HG02798 (cell line): ENCODE measurements around the gene ARHGAP23.
"Not testable (repeated sequence)": the region's sequence is repeated elsewhere in the genome, so short reads cannot be mapped to it uniquely, and the experiment has no call there.

Source experiments
- ATAC-seq: cut with Tn5 transposase; IDR thresholded peaks from one replicate; pipeline ENCODE4 v1.9.1; 2021; ENCODE audit warnings: mild to moderate bottlenecking; ENCODE audit not compliant: unreplicated experiment, poor library complexity

Gene ARHGAP23

DNA sequence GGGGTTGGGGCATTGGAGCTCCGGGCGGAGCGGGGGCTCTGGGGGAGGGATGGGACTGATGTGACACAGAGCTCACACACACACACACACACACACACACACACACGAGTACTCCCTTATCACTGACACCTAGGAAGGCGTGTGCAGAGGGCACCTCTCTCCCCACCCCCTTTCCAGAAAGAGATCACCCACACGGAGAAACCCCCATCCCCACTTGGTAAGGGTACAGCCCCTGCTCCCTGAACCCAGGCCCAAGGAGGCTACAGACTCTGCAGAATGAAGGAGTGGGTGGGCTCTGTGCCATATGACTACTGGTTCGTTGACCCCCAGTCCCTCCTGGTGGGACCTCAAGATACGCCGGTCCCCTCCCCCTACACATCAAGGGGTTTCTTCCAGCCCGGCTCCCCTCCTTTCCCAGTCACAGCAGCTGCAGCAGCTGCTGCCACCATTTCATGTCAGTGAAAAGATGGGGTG is 8.7 kb upstream of the ARHGAP23 start:
- ATAC-seq: no peak

DNA sequence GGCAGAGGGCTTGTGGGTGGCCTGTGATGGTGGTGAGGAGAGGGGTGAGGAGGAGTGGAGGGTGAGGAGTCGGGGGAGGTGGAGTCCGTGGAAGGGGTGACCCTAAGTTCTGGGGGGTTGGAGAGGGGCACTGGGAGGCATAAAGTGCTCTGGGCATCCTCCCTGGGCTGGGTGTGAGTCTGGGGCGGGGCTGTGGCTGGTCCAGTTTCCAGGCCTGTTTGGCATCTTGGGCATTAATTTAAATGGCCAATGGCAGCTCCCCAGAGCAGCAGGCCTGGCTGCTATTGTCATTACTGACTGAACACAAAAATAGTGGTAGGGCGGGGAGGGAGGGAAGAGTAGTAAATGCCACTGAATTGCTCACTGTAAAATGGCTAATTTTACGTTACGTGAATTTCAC is 7.7 kb upstream of the ARHGAP23 start:
- ATAC-seq: no peak

DNA sequence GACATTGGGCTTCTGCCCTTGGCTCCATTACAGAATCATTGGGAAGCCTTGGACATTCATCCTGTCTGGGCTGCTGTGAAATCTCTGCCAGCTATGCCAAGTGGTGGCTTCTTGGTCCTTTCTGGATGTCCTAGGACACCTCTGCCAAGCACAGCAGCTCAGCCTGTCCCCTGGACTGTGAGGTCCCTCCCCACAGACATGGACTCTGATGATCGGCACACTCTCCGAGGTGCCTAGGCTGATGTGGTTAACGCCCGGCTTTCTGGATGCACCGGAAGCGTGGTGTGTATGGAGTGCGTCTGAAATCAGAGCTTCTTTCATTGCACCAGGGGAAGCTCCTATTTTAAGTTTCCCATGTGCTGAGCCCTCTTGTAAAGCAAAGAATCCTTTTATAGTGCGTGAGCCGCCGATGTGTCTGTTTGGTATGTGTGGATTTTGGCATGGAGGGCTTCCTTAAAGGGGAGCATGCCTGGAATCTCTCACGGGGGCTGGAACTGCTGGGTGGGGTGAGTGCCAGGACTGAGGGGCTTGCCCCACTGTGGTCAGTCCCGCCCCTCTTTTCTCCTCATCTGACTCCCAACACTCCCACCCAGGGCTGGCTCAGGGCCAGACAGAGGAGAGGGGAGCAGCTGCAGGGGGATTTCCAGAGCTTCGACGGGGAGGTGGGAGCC is 7.0 kb upstream of the ARHGAP23 start:
- no peak for ATAC-seq

DNA sequence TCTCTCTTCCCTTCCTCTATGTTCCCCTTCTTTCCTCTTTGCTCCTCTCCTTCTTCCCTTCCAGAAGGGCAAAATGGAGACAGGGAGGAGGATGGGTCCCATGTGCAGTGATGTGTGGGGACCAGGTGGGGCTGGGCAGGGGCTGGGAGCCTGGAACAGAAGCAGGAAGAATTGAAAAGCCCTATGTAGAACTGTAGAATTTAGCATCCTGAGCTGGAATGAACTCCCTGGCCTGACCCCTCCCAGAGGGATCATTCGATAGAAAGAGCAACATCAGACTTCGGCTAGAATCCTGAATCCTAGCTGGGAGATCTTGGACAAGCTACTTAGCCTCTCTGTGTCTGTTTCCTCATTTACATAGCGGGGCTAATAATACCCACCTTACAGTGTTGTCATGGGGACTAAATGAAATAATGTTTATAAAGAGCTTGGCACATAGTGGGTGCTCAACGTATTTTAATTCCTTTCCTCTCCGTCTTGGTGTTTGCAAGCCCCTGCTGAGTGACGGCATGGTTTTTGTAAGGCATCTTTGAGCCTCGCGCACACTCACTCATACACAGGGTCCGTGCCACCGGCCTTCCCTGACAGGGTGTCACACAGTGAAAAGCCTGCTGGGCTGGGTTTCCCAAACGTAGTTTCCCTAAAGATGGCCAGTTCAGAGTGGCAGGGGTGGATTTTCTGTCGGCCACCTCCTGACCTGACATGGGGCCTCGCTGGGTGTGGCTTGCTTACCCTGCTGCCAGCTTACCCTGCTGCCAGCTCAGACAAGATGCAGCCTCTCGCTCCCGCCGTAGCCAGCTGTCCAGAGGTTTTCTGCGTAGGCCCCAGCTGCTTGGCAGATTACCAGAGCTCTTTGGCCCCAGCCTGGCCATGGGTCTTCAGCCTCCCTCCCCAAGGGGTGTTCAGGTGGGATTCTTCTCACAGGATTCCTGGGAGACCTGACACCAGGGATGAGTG is 6.1 kb upstream of the ARHGAP23 start:
- ATAC-seq: no peak

DNA sequence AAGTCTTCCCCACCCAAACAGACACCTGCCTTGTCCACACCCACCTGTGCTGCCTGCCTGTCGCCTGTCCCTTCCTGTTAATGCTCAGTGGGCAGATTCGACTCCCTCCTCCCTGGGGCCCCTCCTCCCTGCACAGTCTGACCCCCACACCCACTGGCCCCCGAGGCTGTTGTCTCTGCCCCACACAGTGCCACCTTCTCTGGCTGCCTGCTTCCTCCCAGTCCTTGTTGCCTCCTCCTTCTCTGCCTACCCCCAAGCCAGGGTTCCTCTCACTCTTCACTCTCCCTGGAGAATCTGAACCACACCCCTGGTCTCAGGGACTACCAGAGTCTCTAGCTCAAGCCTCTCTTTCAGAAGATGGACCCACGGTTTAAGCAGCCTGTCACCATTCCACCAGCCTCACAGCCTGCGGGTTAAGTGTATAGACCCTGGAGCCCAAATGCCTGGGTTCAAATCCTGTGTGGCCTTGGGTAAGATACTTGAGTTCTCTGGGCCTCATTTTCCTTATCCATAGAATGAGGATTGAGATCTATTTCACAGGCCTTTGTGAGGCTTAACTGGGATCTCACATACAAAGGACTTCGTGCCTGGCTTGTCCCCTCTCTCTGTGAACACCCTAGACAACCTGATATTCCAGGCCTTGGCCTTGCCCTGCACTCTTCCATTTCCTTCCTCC is 3.8 kb upstream of the ARHGAP23 start:
- ATAC-seq: no peak

DNA sequence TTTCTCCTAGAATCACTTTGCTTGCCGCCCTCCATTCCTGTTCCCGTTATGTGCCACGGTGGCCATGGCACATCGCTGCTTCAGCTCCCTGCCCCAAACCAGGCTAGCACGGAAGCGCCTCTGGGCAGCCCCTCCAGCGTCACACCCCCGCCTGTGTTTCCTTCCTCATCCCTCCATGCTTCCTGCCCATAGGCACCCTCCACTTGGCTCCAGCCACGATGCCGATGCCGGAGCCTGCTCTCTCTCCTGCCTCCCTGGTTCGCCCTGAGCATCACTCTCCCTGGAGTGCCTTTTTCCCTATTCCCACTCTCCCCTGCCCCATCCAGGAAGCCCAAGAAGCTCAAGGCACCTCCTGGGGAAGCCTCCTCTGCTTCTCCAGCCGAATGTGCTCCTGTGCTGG is 3.2 kb upstream of the ARHGAP23 start:
- no peak for ATAC-seq

DNA sequence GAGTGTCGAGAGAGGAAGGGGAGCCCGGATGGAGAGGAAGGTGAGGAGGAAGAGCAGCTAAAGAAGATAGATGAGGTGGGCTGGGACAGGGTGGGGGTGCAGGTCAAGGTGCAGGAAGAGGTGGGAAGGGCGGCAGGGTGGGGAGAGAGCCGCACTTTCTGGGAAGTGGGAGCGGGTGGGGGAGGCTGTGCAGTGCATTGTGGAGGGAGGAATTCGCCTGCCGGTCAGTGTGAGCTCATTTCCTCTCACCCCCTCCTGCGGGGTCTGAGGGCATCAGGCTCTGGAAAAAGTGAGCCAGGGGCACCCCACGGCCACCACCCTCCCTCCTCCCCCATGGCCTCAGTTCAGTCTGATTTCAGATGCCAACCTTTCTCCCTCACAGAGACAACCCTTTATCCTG is 2.5 kb upstream of the ARHGAP23 start:
- no peak for ATAC-seq

DNA sequence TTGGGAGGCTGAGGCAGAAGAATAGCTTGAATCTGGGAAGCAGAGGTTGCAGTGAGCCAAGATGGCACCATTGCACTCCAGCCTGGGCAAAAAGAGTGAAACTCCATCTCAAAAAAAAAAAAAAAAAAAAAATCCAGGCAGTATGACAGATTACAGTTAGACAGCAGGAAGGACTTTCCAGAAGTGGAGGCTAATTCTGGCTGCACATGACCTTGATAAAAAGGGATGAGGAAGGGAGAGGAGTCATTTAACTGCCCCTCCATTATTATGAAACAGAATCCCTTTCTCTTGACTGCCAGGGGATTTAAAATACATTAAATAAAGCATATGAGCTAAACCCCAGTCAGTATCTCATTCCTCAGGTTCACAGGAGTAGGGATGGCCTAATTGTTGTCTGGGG is 1.8 kb upstream of the ARHGAP23 start:
- ATAC-seq: no peak

DNA sequence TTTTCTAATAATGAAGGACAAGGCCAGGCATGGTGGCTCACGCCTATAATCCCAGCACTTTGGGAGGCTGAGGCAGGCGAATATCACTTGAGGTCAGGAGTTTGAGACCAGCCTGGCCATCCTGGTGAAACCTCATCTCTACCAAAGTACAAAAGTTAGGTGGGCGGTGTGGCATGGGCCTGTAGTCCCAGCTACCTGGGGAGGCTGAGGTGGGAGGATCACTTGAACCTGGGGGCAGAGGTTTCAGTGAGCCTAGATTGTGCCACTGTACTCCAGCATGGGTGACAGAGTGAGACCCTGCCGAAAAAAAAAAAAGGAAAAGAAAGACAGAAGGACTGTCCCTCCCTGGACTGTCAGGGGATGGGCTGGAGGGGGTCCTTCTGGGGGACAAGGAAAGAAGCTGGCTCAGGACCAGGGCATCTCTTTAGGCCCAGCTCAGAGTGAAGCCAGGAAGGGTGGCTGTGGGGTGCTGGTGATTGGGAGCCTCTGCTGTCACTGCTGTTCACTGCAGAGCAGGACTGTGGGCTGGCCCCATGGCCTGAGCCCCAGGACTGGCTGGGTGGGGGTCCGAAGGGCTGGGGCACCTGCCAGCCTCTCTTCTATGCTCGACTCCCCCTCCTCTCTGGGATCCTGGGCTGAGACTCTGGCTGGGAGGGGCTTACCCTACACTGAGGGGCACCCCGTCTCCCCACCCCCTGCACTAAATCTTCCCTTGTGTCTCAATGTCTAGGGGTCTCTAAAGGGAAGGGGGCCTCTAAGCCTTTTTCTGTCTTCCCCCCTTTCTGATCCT is 909 bp upstream of the ARHGAP23 start:
- ATAC-seq: no peak

DNA sequence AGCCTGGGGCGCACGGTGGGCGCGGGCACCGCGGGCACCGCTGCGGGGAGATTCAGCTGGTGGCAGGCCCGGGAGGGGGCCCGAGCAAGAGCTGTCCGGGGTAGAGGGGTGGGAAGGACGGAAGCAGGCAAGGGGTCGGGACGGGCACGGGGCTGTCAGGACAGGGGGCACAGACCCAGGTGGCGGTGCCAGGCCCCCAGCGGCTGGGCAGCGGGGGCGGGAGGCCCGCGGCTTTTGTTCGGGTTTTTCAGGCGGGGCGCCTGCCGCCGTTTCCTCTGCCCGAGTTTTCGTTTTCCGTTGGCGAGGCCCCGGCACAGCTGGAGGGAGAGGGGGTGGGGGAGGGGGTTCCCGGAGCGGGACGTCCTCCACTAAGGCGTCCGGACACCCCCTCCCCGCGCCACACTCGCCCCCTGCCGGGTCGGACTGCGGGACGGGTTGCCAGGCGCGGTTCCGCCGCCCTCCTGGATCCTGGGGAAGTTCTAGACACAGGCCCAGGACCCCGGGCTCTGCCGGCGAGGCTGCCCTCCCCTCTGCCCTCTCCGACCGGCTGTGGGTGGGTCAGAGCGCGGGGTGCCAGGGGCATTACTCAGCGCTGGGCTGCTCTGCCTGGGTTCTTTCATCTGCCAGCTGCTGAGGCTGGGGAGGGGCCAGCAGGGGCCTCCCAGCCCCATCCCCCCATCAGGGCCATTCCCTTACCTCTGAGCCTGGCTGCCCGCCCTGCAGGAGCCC is 543 bp downstream of the ARHGAP23 start:
- peak; percentile 25 for ATAC-seq

DNA sequence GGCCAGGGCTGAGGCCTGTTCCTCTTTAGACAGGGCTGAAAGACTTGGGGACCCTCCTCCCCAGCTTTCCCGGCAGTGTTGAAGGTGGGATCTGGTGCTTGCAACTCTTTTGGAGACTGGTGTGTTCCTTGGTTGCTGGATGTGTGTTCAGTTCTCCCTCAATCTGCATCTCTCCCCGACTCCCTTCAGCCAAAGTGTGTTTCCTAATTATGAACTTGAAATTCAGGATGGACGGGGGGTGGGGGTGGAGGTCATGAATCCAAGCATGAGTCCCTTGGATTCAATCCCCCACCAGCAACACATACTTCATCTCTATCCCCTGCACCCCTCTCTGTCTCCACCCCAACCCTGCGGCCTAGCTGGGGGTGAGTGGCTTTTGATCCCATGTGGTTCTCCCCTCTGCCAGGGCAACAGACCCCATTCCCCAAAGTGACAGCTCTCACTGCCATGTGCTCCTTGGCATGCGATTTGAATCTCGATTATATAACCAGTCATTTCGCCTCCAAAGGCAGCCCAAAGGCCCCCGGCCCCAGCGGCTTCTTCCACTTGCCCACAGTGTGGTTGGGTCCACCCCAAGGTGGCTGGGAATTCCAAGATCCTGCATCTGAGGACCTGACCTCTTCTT is 1.3 kb downstream of the ARHGAP23 start:
- ATAC-seq: no peak

DNA sequence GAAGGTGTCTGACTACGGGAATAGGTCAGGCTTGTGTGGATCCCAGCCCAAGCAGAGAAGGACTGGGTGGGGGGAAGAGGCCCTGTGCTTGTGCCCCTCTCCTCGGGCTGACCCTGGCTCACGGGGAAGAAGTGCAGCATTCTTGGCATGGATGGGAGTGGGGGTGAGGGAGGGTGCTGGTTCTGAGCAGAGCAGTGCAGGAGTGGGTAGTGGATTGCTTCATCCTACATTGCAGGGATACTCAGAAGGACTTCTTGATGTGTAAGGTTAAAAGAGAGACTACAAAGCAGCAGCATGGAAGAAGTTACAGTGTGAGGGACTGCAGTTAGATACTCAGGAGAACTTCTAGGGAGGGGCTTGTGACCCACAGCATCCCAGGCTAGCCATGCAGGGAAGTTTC is 2.1 kb downstream of the ARHGAP23 start:
- ATAC-seq: no peak

DNA sequence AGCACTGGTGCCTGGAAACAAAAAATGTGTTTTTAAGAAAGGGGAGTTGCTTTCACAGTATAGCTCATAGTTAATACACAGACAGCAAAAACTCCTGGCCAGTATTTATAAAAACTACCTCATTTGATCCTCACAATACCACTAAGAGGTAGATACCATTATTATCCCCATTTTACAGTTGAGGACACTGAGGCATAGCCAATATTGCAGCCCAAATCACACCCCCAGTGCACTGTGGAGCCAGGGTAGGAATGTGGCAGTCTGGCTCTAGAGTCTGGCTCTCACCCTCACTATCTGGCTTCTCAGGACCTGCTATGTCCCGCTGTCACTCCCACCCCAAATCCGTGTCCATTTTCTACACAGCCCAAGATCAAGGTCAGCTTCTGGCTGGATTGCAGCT is 2.6 kb downstream of the ARHGAP23 start:
- no peak for ATAC-seq

DNA sequence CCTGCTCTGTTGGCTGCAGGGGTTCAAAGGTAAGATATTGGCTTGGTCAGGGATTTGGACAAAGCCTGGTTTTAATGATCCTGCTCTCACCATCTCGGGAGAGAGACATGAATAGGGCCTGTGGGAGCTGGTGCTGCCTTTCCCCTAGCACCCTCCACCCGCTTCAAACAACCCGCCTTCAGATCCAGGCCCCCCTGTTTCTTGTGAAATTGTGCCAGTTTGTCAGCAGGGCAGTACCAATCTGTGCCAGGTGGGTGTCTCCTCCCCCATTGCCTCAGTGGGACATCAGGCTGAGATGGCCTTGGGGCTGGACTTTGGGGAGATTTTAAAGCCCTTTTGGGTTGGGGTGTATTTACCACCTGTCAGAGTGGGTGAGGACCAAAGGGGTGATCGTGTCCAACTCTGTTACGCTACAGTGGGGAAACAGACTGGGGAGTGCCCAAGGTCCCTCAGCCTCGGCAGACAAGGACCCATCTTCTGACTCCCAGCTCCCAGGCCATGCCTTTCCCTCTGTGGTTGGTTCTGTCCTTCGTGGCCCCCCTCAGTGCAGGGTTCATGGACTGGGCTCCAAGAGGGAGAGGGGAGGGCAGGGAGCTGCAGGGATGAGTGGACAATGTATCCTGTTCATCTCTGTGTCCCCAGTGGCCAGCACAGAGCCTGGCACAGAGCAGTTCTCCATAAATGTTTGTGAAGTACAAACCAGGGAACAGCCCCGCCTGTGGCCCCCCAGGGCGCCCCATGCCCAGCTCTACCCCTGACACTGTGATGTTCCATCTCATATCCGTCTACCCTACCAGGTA is 3.3 kb downstream of the ARHGAP23 start:
- ATAC-seq: no peak

DNA sequence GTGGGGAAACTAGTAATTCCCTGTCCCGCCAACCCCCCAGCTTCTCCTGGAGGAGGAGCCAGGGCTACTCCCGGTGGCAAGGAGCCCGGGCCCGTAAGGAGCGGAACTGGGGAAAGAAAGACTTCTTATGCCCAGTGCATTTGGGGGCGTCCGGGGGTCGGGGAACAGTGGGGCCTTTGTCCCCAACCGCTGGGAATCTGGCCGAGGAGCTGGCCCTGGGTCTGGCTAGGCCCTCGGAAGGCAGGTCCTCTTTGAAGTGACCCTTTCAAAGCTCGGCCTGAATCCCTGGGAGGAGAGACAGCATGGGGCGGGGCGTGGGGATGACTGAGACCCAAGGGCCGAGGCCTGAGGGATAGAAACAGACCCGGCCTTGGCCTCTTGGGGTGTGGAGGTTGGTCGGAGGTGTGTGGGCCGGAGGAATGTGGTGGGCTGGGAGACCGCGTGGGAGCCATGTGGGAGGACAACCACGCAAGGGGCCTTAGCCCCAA is 6.0 kb downstream of the ARHGAP23 start:
- ATAC-seq: no peak

DNA sequence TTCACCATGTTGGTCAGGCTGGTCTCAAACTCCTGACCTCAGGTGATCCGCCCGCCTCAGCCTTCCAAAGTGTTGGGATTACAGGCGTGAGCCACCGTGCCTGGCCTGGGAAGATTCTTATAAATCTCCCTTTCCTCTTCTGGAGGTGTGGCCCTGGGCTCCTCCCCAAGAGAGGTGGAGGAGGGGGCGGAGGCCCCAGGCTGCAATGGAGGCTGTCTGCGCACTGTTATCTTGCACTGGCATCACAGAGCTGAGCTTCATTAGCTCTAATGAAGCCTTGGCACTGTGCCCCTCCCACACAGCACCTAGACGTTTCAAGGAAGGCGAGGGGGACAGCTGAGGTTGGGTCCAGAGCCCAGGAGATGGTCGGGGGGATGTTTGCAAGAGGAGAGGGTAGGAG is 7.5 kb downstream of the ARHGAP23 start:
- ATAC-seq: no peak

DNA sequence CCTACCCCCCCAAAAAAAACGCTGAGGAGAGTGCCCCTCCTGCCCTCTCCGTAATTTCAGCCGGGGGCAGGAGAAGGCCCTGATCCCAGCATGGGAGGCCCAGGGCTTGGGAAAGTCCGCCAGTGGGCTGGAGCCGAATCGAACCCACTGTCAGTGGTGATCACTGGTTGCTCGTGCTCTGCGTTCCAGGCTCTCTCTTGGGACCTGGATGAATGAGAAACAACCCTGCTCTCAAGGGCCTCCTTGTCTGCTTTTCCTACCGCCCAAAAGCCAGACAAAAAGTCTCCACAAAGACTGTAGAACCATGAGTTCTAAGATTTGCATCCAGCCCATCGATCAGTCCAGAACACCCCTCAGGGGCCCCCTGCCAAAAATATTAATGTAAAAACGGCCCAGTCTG is 8.1 kb downstream of the ARHGAP23 start:
- no peak for ATAC-seq

DNA sequence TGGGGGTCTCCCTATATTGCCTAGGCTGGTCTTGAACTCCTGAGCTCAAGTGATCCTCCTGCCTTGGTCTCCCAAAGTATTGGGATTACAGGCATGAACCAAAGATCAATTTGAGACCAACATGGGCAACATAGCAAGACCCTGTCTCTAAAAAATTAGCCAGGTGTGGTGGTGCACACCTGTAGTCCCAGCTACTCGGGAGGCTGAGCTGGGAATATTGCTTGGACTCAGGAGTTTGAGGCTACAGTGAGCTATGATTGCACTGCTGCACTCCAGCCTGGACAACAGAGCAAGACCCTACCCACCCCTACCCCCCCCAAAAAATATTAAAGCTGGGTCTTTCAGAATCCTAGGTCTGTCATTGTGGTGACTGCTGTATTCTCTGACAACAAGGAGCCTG is 9.0 kb downstream of the ARHGAP23 start:
- ATAC-seq: not testable (repeated sequence)
